GM21737 (cell line): ENCODE data around the gene POLE4.

ENCODE experiments used
- ATAC-seq: cut with Tn5 transposase; IDR thresholded peaks from one replicate; pipeline ENCODE4 v1.9.1; 2021; ENCODE audit warnings: mild to moderate bottlenecking, moderate library complexity; ENCODE audit not compliant: unreplicated experiment

Gene POLE4

GRCh38 chr2:74958274-74959105 is at the start of gene POLE4:
POLE4 (plus strand) TSS chr2:74958643; CDS start chr2:74958680, 37 bp downstream.
- peak; percentile 90 for ATAC-seq

- ATAC-seq, result no peak
Observed at GRCh38 chr2:74908748-74909444, 49.5 kb upstream of the POLE4 start.

GRCh38 chr2:74910245-74910644 is 48.2 kb upstream of the POLE4 start:
- ATAC-seq, result no peak

- no peak for ATAC-seq
Observed at GRCh38 chr2:74911061-74911460, 47.4 kb upstream of the POLE4 start.

GRCh38 chr2:74915743-74916142 is 42.7 kb upstream of the POLE4 start:
- ATAC-seq, result no peak

- ATAC-seq, result no peak
Observed at GRCh38 chr2:74916394-74916793, 42.0 kb upstream of the POLE4 start.

- ATAC-seq, result no peak
Observed at GRCh38 chr2:74917702-74918619, 40.5 kb upstream of the POLE4 start.

GRCh38 chr2:74919827-74920226 is 38.6 kb upstream of the POLE4 start:
- ATAC-seq, result peak; percentile 59

GRCh38 chr2:74921236-74921736 is 37.2 kb upstream of the POLE4 start:
- no peak for ATAC-seq

- no peak for ATAC-seq
Observed at GRCh38 chr2:74922592-74923227, 35.7 kb upstream of the POLE4 start.

- no peak for ATAC-seq
Observed at GRCh38 chr2:74924463-74925265, 33.8 kb upstream of the POLE4 start.

- no peak for ATAC-seq
Observed at GRCh38 chr2:74925361-74925786, 33.1 kb upstream of the POLE4 start.

GRCh38 chr2:74927621-74928020 is 30.8 kb upstream of the POLE4 start:
- ATAC-seq, result no peak

- no peak for ATAC-seq
Observed at GRCh38 chr2:74930811-74931486, 27.5 kb upstream of the POLE4 start.

GRCh38 chr2:74931940-74932339 is 26.5 kb upstream of the POLE4 start:
- ATAC-seq, result no peak

- ATAC-seq, result no peak
Observed at GRCh38 chr2:74935975-74936391, 22.5 kb upstream of the POLE4 start.

- ATAC-seq, result no peak
Observed at GRCh38 chr2:74937221-74937880, 21.1 kb upstream of the POLE4 start.

GRCh38 chr2:74938264-74938663 is 20.2 kb upstream of the POLE4 start:
- no peak for ATAC-seq
